Endothelial cell of umbilical vein (primary cell): ENCODE results near the gene CRY1. TPM values are rescaled to one million over a fixed set of nuclear protein-coding genes. Genes with fewer than 3 reads are reported as not detected.

Source experiments
- BruUV-seq: library from RNA; stranded (reverse); fragments of 400-500 nt; replicated peaks from 2 replicates; lab custom pipeline; 2021; lab: Mats Ljungman, UMichigan
- CTCF ChIA-PET: fragments of 300-600, 350-600 bp; sonication (Branson Sonifier 250); formaldehyde crosslinking; loops from one replicate; lab custom pipeline; 2021; ENCODE audit warnings: antibody characterized with exemption, inconsistent platforms; lab: Charles Lee
- POLR2A ChIA-PET: fragments of 300-600, 350-600 bp; sonication (Branson Sonifier 250); formaldehyde crosslinking; loops from one replicate; lab custom pipeline; 2021; ENCODE audit warnings: antibody characterized with exemption, inconsistent platforms; lab: Charles Lee
- DNase-seq: peaks from one replicate; pipeline ENCODE4 v3.0.0-alpha.2; 2011; ENCODE audit warnings: low read depth, low spot score
- FAIRE-seq: peaks from 2 replicates; lab custom pipeline; 2011; peaks lifted over from hg19 to GRCh38; lab: Jason Lieb, UNC
- H2AFZ ChIP-seq: 2 replicates; pipeline ENCODE4 v1.6.0; 2012; ENCODE audit warnings: low read depth, low read length, control low read depth, inconsistent platforms
- H3K27ac ChIP-seq: 2 replicates; pipeline ENCODE4 v1.5.1; 2011; ENCODE audit warnings: low read depth, mild to moderate bottlenecking, control low read depth, low read length, moderate library complexity; ENCODE audit not compliant: insufficient read depth
- H3K27me3 ChIP-seq, 2 experiments: 2 replicates each; pipeline versions ENCODE4 v1.6.0 to v1.6.1; 2011; ENCODE audit warnings: low read length in 2 of 2, mixed read lengths in 1 of 2; ENCODE audit not compliant: control insufficient read depth in 2 of 2, insufficient read depth in 2 of 2
- H3K36me3 ChIP-seq, 2 experiments: 2 replicates in 1 of 2; 3 replicates in 1 of 2; pipeline ENCODE4 v1.5.1; 2011; ENCODE audit warnings: low read length in 2 of 2, mild to moderate bottlenecking in 1 of 2, moderate library complexity in 1 of 2; ENCODE audit not compliant: control insufficient read depth in 2 of 2, insufficient read depth in 2 of 2; ENCODE audit errors: extremely low read depth in 1 of 2
- H3K4me1 ChIP-seq: 3 replicates; pipeline ENCODE4 v1.5.1; 2011; ENCODE audit warnings: mild to moderate bottlenecking, low read length; ENCODE audit not compliant: control insufficient read depth, insufficient read depth; ENCODE audit errors: extremely low read depth
- H3K4me2 ChIP-seq: 2 replicates; pipeline ENCODE4 v1.6.1; 2011; ENCODE audit warnings: low read length, control low read depth, mixed read lengths; ENCODE audit not compliant: insufficient read depth
- H3K4me3 ChIP-seq, 3 experiments: fragments of 200-600 bp in 1 of 3; sonication (generic), shearing (Covaris generic) in 1 of 3; replicated peaks in 1 of 3; 2 replicates each; pipeline ENCODE4 v1.5.1; 2011 to 2016; ENCODE audit warnings: control low read depth in 3 of 3, low read length in 3 of 3, mild to moderate bottlenecking in 2 of 3, inconsistent platforms in 1 of 3, low read depth in 1 of 3, moderate library complexity in 1 of 3; ENCODE audit not compliant: insufficient read depth in 1 of 3
- H3K79me2 ChIP-seq: 2 replicates; pipeline ENCODE4 v1.6.0; 2012; ENCODE audit warnings: low read length, inconsistent platforms; ENCODE audit not compliant: control insufficient read depth, insufficient read depth
- H3K9ac ChIP-seq: replicated peaks from 2 replicates; pipeline ENCODE3; 2011; ENCODE audit warnings: low read length, control low read depth; ENCODE audit not compliant: insufficient read depth; ENCODE audit errors: extremely low read depth
- H3K9me1 ChIP-seq: replicated peaks from 3 replicates; pipeline ENCODE4 v1.6.0; 2011; ENCODE audit warnings: mild to moderate bottlenecking, low read length; ENCODE audit not compliant: control insufficient read depth, insufficient read depth; ENCODE audit errors: extremely low read depth
- H3K9me3 ChIP-seq: replicated peaks from 2 replicates; pipeline ENCODE4 v1.5.1; 2012; ENCODE audit warnings: low read length, inconsistent platforms; ENCODE audit not compliant: control insufficient read depth, insufficient read depth
- H4K20me1 ChIP-seq: replicated peaks from 2 replicates; pipeline ENCODE3; 2011; ENCODE audit warnings: mild to moderate bottlenecking, low read length; ENCODE audit not compliant: control insufficient read depth, insufficient read depth; ENCODE audit errors: extremely low read depth
- EZH2 ChIP-seq: IDR thresholded peaks from 2 replicates; pipeline ENCODE4 v1.6.1; 2012; ENCODE audit warnings: borderline replicate concordance, low read depth, mild to moderate bottlenecking, moderate library complexity, low read length, inconsistent platforms; ENCODE audit not compliant: severe bottlenecking
- FOS ChIP-seq: IDR thresholded peaks from 2 replicates; pipeline ENCODE4 v1.6.1; 2011; ENCODE audit warnings: mild to moderate bottlenecking, low read length, moderate library complexity, borderline replicate concordance; ENCODE audit not compliant: insufficient read depth
- GATA2 ChIP-seq: IDR thresholded peaks from 2 replicates; pipeline ENCODE4 v1.7.0; 2011; ENCODE audit warnings: low read depth, mild to moderate bottlenecking, moderate library complexity, mixed read lengths, low read length; ENCODE audit not compliant: insufficient read length, insufficient read depth
- JUN ChIP-seq: IDR thresholded peaks from 2 replicates; pipeline ENCODE4 v1.6.1; 2011; ENCODE audit warnings: borderline replicate concordance, low read depth; ENCODE audit not compliant: insufficient read length, insufficient read depth
- MYC ChIP-seq: IDR thresholded peaks from one replicate; pipeline ENCODE4 v1.6.1; 2011; ENCODE audit warnings: mild to moderate bottlenecking, low read depth, low read length
- POLR2A ChIP-seq: IDR thresholded peaks from 2 replicates; pipeline ENCODE4 v1.6.1; 2012; ENCODE audit warnings: low read depth, mild to moderate bottlenecking, control low read depth, low read length
- POLR2AphosphoS5 ChIP-seq: IDR thresholded peaks from 2 replicates; pipeline ENCODE4 v1.6.1; 2012; ENCODE audit warnings: low read depth, mild to moderate bottlenecking, control low read depth, low read length, moderate library complexity; ENCODE audit not compliant: insufficient read depth
- dilution Hi-C: fragments of 300-500 bp; cut with MboI; formaldehyde crosslinking; loops from one replicate; pipeline ENCODE4 v1.15.0; 2019; ENCODE audit warnings: low sequenced_read_pairs; ENCODE audit not compliant: extremely low pct_ligation_motif_present
- intact Hi-C: fragments of 100-400 bp; cut with micrococcal nuclease; formaldehyde crosslinking; loops from one replicate; pipeline ENCODE4 v1.10.0; 2022
- polyA plus RNA-seq, 4 experiments: library from polyadenylated mRNA; depleted of rRNA in 3 of 4; stranded (reverse) in 3 of 4; unstranded in 1 of 4; fragments of >200 nt; gene quantifications; 2 replicates each; pipeline versions ENCODE4 v1.2.1 to v1.2.3, GENCODE V29; 2011 to 2012; ENCODE audit warnings: missing spikeins in 1 of 4
- total RNA-seq: library from RNA; stranded (reverse); gene quantifications from 2 replicates; pipeline ENCODE4 v1.2.3, GENCODE V29; 2021
- TF ChIP-seq, protein P1 (sequence below), 2 donors: IDR thresholded peaks; 1 replicate in 1 of 2; 2 replicates in 1 of 2; pipeline ENCODE4 v1.5.1; 2011; ENCODE audit warnings: low read length in 2 of 2, mild to moderate bottlenecking in 2 of 2, moderate library complexity in 2 of 2, control low read depth in 1 of 2, inconsistent platforms in 1 of 2, low read depth in 1 of 2; ENCODE audit not compliant: insufficient read depth in 1 of 2; ENCODE audit errors: extremely low read depth in 1 of 2
- TF ChIP-seq, protein P2 (sequence below): IDR thresholded peaks from 2 replicates; pipeline ENCODE4 v1.6.1; 2011; ENCODE audit not compliant: insufficient read depth, insufficient read length

The CRY1 gene
- total and polyA plus RNA-seq, 2 donors (not counting 3 experiments of a cell fraction or from before 2014, with no cell fraction given) = 11.4 to 21.0 TPM

DNA sequence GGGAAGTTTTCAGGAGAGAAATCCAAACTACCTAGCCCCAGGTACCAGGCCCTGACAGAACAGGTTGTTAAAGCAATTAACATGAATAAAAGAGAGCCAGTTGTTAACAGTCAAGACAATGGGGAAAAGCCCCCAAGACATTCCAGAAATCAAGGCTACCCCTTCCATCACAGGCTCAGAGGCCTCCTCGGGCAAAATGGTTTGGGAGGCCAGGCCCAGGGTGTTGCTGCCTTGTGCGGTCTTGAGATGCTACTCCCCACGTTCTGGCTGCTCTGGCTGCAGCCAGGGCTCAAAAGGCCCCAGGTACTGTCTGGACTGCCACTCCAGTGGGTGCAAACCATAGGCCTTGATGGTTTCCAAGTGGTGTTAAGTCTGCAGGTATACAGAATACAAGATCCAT, 7.0 kb downstream of the CRY1 start:
- ChIA-PET POLR2A (no interaction called here), CTCF (no interaction called here)
- no peaks in the 10 kb centered on the region for H4K20me1 ChIP-seq
- no peak overlapping the region for H3K27ac ChIP-seq
- H3K4me2 ChIP-seq = no peak overlapping the region
- FAIRE-seq (no peak), DNase-seq (no peak)
- dilution Hi-C loops (no loop called here), intact Hi-C loops (no loop called here)
- H3K4me1 ChIP-seq = peaks cover 6% of the 10 kb centered on the region
- H2AFZ ChIP-seq = no peak overlapping the region
- no peak overlapping the region for H3K9ac ChIP-seq
- H3K27me3 ChIP-seq = no peaks in the 10 kb centered on the region
- no peaks in the 10 kb centered on the region for H3K9me1 ChIP-seq
- TF ChIP-seq POLR2AphosphoS5 (no peak), FOS (no peak), JUN (no peak), MYC (no peak)
- TF ChIP-seq, protein P1, sequence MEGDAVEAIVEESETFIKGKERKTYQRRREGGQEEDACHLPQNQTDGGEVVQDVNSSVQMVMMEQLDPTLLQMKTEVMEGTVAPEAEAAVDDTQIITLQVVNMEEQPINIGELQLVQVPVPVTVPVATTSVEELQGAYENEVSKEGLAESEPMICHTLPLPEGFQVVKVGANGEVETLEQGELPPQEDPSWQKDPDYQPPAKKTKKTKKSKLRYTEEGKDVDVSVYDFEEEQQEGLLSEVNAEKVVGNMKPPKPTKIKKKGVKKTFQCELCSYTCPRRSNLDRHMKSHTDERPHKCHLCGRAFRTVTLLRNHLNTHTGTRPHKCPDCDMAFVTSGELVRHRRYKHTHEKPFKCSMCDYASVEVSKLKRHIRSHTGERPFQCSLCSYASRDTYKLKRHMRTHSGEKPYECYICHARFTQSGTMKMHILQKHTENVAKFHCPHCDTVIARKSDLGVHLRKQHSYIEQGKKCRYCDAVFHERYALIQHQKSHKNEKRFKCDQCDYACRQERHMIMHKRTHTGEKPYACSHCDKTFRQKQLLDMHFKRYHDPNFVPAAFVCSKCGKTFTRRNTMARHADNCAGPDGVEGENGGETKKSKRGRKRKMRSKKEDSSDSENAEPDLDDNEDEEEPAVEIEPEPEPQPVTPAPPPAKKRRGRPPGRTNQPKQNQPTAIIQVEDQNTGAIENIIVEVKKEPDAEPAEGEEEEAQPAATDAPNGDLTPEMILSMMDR (IDR thresholded peaks at IDR 0.05; ENCODE audit: extremely low read depth in 1 of 2, insufficient read depth in 1 of 2, low read depth in 1 of 2, low read length in 2 of 2) = no peak
- TF ChIP-seq, protein P2, sequence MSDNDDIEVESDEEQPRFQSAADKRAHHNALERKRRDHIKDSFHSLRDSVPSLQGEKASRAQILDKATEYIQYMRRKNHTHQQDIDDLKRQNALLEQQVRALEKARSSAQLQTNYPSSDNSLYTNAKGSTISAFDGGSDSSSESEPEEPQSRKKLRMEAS = no peak
- BruUV-seq = no TSS peak
- no peak overlapping the region for H3K4me3 ChIP-seq
- peaks cover 40% of the 10 kb centered on the region for H3K79me2 ChIP-seq
- H3K9me3 ChIP-seq = no peaks in the 10 kb centered on the region
- no peaks in the 10 kb centered on the region for H3K36me3 ChIP-seq

DNA sequence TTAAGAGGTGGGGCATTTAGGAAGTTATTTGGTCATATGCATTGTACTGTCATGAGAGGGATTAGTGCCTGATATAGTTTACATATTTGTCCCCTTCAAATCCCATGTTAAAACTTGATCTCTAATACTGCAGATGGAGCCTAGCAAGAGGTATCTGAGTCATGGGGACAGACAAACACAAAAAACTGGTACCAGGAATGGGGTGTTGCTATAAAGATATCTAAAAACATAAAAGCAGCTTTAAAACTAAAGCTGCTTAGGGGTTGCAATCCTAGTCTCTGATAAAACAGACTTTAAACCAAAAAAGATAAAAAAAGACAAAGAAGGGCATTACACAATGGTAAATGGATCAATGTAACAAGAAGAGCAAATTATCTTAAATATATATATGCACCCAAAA, 11.6 kb downstream of the CRY1 start:
- ChIA-PET POLR2A (no interaction called here), CTCF (interaction anchor here (1.3 kb wide), 1 partner anchor 10 kb away, joined by 6 read pairs; no protein-coding TSS in a partner anchor)
- Histone ChIP-seq H3K4me1 (no peaks in the 10 kb centered on the region), H3K4me2 (no peak overlapping the region), H3K79me2 (peaks cover 23% of the 10 kb centered on the region), H4K20me1 (peaks cover 2% of the 10 kb centered on the region), H3K27me3 (no peaks in the 10 kb centered on the region), H3K9me3 (no peaks in the 10 kb centered on the region), H3K4me3 (no peak overlapping the region), H3K9ac (no peak overlapping the region), H3K36me3 (no peaks in the 10 kb centered on the region), H3K27ac (no peak overlapping the region), H2AFZ (no peak overlapping the region), H3K9me1 (no peaks in the 10 kb centered on the region)
- DNase-seq = no peak
- TF ChIP-seq, protein P1 (IDR thresholded peaks at IDR 0.05; ENCODE audit: extremely low read depth in 1 of 2, insufficient read depth in 1 of 2, low read depth in 1 of 2, low read length in 2 of 2) = no peak
- no peak for TF ChIP-seq MYC
- no peak for TF ChIP-seq EZH2
- TF ChIP-seq, protein P2 = no peak
- no peak for TF ChIP-seq FOS
- TF ChIP-seq JUN = no peak
- TF ChIP-seq GATA2 = no peak
- no peak for TF ChIP-seq POLR2AphosphoS5
- no peak for TF ChIP-seq POLR2A
- intact Hi-C loops = no loop called here
- BruUV-seq = no TSS peak
- dilution Hi-C loops = no loop called here
- no peak for FAIRE-seq
